Skin epidermis (tissue), 12 donors: ENCODE results near the gene INS.
"Not testable (repeated sequence)": the region's sequence is repeated elsewhere in the genome, so short reads cannot be mapped to it uniquely, and the experiment has no call there.

Source experiments
- H3K27ac ChIP-seq, 21 experiments: fragments of 200-600 bp; sonication (generic) in 11 of 21; one replicate each; pipeline ENCODE4 v1.5.0; 2020; ENCODE audit warnings: mild to moderate bottlenecking in 3 of 21, inconsistent platforms in 2 of 21, moderate library complexity in 2 of 21
- H3K4me3 ChIP-seq, 7 experiments: fragments of 200-600 bp; sonication (generic) in 2 of 7; one replicate each; pipeline ENCODE4 v1.5.0; 2020; ENCODE audit warnings: inconsistent platforms in 2 of 7, mild to moderate bottlenecking in 2 of 7, moderate library complexity in 1 of 7

The INS gene

GRCh38 chr11:2126520-2127085 is 34.4 kb downstream of the INS start:
- H3K4me3 ChIP-seq, result no peak overlapping the region
- no peak overlapping the region for H3K27ac ChIP-seq

- H3K27ac ChIP-seq, result not testable (repeated sequence)
Observed at GRCh38 chr11:2124736-2125484, 36.1 kb downstream of the INS start.

GRCh38 chr11:2123628-2123960 is 37.4 kb downstream of the INS start:
- no peak overlapping the region for H3K27ac ChIP-seq
- no peak overlapping the region for H3K4me3 ChIP-seq

More at GRCh38 chr11:2124736-2125484, 36.1 kb downstream of the INS start:
- H3K4me3 ChIP-seq, result not testable (repeated sequence)

- H3K27ac ChIP-seq, result no peak overlapping the region
Observed at GRCh38 chr11:2122907-2123627, 37.9 kb downstream of the INS start.

GRCh38 chr11:2122222-2122906 is 38.6 kb downstream of the INS start:
- Histone ChIP-seq H3K27ac (no peak overlapping the region), H3K4me3 (no peak overlapping the region)

More at GRCh38 chr11:2122907-2123627, 37.9 kb downstream of the INS start:
- H3K4me3 ChIP-seq, result no peak overlapping the region

GRCh38 chr11:2121227-2122130 is 39.5 kb downstream of the INS start:
- Histone ChIP-seq H3K4me3 (no peak overlapping the region), H3K27ac (no peak overlapping the region)

- no peak overlapping the region for H3K27ac ChIP-seq
- H3K4me3 ChIP-seq, result no peak overlapping the region
Observed at GRCh38 chr11:2120359-2121100, 40.5 kb downstream of the INS start.

GRCh38 chr11:2118677-2119076 is 42.3 kb downstream of the INS start:
- no peak overlapping the region for H3K4me3 ChIP-seq

GRCh38 chr11:2116680-2117079 is 44.3 kb downstream of the INS start:
- no peak overlapping the region for H3K27ac ChIP-seq

More at GRCh38 chr11:2118677-2119076, 42.3 kb downstream of the INS start:
- H3K27ac ChIP-seq, result no peak overlapping the region

GRCh38 chr11:2115308-2115707 is 45.7 kb downstream of the INS start:
- Histone ChIP-seq H3K4me3 (no peak overlapping the region), H3K27ac (no peak overlapping the region)

More at GRCh38 chr11:2116680-2117079, 44.3 kb downstream of the INS start:
- no peak overlapping the region for H3K4me3 ChIP-seq

GRCh38 chr11:2114430-2115241 is 46.4 kb downstream of the INS start:
- Histone ChIP-seq H3K27ac (no peak overlapping the region), H3K4me3 (no peak overlapping the region)

- Histone ChIP-seq H3K4me3 (no peak overlapping the region), H3K27ac (no peak overlapping the region)
Observed at GRCh38 chr11:2113776-2114175, 47.2 kb downstream of the INS start.

- Histone ChIP-seq H3K4me3 (no peak overlapping the region), H3K27ac (no peak overlapping the region)
Observed at GRCh38 chr11:2110521-2110920, 50.5 kb downstream of the INS start.
